Measurements from ENCODE around the gene EMC1.
"Not testable (repeated sequence)": the region's sequence is repeated elsewhere in the genome, so short reads cannot be mapped to it uniquely, and the experiment has no call there.

The EMC1 gene

DNA sequence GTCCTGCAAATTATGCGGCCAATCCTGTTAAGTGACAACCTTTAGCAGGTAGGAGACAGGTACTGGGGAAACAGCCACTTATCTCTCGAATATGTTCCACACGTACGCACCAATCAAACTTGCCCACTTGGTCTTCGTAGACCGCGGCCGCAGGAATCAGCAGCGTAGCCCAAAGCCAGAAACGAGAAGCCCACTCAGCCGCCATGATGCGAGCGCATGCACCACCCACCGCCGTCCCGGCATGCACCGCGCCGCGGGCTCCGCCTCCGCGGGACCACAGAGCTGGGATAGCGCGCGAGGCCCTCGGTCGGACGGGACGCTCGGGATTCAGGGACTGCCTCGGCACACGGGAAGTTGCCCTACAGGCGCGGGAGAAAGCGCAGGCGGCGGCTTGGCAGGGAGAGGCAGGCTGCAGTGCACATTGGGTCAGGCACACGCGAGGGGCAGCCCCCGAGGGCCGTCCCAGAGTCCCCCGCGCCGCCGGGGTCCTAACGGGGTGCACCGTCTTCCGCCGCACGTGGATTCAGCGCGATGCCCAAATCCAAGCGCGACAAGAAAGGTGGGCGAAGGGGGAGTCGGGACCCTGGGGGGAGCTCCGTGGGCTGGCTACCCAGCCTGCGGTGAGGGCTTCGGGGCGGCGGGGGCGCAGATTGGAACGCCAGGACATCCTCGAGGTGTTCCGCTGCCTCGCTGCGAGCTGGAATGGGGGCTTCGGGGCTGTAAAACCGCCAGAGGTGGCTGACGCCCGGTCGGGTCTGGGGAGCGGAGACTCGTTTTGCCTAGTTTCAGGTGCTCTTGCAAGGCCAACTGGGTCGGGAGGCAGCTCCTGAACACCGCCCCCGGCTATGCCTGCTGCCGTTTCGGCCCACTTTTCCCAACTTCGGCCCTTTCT, at the start of gene EMC1, which contains the start of gene MRTO4:
Gene EMC1 (minus strand): TSS at position 220 of the 892 bp plus-strand sequence. CDS start 15 bp downstream, at position 205.
Gene MRTO4 (plus strand): TSS at position 501 of the 892 bp plus-strand sequence. CDS start 31 bp downstream, at position 532.
- DNase-seq = peak; percentile 78

DNA sequence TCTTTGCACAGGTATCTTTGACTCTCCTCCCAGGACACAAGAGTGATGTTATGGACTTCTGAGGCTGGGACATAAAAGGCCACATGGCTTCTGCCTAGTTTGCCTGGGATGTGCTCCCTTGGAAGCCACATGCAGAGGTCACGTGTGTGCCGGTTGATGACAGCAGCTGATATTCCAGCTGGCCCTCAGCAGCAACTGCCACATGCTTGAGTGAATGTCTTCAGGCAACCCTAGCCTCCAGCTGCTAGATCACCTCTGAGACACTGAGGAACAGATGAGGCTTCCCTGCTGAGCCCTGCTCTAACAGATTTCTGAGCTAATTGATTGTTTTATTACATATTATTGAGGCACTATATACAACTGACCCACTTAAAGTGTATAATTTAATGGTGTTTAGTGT, 48.9 kb upstream of the EMC1 start:
- no peak for DNase-seq

DNA sequence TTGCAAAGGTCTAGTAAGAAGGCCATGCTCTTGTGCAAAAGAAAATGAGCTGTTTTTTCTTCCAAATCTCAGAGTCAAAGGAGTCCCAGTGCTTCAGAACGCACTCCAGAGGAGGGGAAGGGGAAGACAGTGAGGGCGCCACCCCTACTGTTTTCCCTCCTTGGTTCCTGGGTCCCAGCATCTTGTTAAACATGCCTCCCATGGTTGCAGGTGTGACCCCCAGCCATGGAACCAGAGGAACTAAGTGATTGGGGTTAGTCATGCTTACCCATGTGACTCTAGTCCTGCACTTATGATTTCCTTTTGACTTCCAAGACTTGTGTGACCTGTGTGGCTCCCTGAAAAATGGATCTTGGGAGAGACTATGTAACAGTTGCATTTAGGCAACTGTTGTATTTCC, 43.3 kb upstream of the EMC1 start:
- no peak for DNase-seq

DNA sequence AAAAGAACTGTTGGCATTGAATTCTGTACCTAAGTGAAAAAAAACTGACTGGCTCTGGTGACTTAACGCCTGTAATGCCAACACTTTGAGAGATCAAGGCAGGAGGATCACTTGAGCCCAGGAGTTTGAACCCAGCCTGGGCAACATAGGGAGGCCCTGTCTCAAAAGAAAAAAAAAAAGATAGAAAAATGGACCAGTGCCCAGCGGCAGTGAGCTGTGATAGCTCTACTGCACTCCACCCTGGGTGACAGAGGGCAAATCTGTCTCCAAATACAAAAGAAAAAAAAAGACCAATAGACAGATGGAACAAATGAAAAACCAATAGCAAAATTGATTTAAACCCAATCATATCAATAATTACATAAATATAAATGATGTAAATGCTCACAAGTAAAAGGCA, 37.9 kb upstream of the EMC1 start:
- DNase-seq = no peak

DNA sequence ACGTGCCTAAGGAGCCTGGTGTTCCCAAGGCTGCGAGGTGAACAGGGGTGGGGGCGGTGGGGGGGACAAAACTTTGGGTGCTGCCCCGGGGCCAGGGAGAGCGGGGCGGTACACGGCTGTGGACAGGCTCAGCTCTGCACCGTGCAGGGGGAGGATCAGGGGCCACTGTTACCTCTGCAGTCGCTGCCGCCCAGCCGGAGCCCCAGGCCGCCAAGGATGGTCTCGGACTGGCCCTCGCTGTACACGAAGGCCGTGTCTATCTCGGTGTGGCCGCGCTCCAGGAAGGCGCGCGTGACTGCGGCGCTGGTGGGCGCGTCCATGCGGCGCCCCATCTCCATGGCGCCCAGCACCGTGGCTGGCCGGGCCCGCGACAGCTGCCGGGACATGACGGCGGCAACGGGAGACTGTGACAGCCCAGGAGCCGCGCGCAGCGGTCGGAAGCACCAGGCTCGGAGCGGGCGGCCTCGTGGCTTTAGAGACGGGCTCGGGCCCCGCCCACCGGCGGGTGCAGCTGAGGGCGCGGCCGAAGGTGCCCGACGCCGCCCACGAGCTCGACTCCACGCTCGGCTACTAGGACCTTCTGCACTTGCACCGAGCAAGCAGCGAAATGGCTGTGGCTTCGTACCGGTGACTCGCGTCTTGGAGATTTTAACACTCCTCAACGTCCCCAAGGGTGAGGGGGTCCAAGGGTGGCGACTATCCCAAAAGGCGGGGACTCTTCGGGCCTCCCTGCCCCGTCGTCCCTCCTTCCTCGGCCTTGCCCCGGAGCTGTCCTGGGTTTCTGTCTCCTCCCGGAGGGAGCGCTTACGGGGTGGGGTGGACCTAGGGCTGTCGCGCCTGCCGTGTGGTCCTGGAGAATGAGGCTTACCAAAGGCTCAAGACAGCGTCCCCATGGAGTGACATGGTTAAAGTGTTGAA, 37.3 kb upstream of the EMC1 start, which contains the start of gene AKR7A3:
Gene AKR7A3 (minus strand): TSS at position 447 of the 918 bp plus-strand sequence. CDS start 61 bp downstream, at position 386.
- not testable (repeated sequence) for DNase-seq

DNA sequence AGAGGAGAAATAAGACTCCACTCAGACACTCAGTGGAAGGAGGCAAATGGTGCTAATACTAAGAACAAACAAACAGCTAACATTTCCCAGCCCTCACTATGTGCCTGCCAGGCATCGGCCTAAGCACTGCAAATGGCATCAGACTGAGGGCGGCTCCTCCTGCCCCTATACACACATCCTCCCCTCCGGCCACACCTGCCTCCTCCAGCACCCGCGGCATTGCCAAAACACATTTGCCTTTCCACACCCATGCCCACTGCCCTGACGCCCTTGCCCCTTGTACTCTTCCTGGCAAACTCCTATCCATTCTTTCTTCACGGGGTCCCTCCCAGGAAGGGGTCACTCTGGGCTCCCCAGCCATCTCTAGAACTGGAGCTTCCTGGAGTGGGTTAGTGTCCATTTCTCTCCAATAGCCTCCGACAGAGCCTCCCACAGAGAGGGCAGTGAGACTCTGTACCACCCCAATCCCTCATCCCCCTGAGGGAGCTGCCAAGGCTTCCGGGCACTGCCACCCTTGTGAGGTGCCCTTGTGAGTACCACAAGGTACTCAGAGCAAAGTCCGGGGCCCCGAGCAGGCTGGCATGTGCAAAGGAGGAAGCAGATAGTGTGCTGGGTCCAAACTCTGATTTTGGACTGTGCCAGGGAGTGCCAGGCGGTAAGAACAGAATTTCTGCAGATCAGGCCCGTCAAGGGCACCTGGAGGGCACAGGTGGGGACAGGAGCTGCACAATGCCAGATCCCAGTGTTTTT, 36.3 kb upstream of the EMC1 start:
- no peak for DNase-seq

DNA sequence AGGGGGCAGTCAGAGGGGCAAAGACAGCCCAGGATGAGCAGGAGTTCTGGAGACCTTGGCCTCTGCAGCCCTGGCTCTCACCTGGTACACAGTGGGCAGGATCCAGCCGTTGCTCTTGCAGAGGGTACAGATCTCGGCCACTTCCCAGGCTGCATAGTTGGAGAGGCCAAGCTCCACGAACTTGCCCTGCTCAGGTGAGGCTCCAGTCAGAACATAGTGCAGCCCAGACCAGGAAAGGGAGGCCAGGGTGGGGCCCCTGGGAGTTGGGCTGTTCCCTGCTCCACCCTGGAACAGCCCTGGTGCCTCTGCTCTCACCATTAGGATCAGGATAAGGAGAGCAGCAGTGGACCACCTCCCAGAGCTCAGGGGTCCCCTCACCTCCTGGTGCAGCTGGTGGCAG, 34.5 kb upstream of the EMC1 start:
- DNase-seq = not testable (repeated sequence)

DNA sequence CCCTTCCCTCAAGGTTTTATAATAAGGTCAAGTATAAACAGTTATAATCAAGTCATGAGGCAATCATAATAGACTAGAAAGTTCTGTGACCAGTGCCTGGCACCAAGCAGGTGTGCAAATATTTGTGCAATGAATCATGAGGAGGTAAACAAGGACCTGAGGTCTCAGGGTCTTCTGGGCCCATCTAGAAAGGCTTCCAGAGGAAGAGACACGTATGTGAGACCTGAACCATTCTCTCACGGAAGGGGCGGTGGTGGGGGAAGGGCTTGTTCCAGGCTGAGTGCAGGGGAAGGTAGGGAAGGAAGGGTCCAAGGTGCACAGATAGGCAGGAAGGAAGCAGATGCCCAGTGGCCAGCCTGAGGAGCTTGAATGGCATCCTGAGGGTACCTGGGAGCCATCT, 34.0 kb upstream of the EMC1 start:
- not testable (repeated sequence) for DNase-seq

DNA sequence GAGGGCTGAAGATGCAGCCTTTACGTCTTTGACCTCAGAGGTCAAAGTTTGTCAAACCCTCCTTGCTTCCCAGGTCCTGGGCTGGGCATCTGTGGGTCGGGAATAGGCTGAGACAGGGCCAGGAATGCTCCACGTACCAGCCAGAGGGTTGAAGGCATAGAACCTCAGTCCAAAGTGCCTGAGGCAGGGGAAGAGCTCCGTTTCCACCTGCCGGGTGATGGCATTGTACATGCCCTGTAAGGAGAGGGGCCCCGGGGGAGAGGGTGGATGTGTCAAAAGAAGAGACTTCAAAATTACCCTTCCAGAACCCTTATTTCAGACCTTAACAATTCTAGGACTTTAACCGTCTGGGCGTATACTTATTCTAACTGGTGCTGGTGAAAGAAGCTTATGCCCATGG, 33.6 kb upstream of the EMC1 start:
- DNase-seq = no peak

DNA sequence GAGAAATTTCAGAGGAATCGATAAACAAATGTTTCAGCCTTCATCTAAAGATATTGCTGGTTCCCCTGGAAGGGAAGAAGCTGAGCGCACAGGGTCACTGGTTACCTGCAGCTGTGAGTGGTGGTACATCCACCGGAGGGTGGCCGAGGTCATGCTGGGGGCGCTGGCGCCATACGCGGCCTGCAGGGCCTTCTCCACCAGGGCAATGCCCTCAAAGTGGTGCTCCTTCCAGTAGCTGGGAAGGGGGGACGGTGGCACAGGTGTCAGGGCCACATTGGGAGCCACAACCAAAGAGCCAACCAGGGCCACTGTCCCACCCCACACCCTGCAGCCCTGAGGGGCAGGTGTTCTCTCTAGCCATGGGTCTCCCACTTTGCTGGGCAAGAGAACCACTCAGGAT, 32.6 kb upstream of the EMC1 start:
- DNase-seq = no peak

DNA sequence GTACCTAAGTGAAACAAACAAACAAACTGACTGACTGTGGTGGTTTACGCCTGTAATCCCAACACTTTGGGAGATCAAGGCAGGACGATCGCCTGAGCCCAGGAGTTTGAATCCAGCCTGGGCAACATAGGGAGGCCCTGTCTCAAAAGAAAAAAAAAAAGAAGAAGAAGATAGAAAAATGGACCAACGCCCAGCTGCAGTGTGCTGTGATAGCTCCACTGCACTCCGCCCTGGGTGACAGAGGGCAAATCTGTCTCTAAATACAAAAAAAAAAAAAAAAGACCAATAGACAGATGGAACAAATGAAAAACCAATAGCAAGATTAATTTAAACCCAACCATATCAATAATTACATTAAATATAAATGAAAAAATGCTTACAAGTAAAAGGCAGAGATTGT, 23.3 kb upstream of the EMC1 start:
- DNase-seq = no peak

DNA sequence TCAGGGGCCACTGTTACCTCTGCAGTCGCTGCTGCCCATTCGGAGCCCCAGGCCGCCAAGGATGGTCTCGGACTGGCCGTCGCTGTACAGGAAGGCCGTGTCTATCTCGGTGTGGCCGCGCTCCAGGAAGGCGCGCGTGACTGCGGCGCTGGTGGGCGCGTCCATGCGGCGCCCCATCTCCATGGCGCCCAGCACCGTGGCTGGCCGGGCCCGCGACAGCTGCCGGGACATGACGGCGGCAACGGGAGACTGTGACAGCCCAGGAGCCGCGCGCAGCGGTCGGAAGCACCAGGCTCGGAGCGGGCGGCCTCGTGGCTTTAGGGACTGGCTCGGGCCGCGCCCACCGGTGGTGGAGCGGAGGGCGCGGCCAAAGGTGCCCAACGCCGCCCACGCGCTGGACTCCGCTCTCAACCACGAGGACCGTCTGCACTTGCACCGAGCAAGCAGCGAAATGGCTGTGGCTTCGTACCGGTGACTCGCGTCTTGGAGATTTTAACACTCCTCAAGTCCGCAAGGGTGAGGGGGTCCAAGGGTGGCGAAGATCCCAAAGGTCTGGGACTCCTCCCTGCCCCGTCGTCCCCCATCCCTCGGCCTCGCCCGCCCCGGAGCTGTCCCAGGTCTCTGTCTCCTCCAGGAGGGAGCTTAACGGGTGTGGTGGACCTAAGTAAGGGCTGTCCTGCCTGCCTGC, 22.7 kb upstream of the EMC1 start:
- not testable (repeated sequence) for DNase-seq

DNA sequence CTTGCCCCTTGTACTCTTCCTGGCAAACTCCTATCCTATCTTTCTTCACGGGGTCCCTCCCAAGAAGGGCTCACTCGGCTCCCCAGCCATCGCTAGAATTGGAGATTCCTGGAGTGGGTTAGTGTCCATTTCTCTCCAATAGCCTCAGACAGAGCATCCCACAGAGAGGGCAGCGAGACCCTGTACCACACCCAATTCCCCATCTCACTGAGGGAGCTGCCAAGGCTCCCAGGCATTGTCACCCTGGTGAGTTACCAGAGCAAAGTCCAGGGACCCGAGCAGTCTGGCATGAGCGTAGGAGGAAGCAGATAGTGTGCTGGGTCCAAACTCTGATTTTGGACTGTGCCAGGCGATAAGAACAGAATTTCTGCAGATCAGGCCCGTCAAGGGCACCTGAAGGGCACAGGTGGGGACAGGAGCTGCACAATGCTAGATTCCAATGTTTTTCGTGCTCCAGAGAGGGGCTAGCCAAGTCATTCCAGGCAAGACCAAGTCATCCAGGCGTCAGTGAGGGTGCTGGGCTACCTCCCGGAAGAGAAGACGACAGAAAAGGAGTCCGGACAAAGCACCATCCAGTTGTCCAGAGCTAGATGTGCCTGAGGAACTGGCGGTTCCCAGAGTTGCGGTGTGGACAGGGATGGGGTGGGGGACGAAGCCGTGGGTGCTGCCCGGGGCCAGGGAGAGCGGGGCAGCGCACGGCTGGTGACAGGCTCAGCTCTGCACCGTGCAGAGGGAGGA, 22.0 kb upstream of the EMC1 start:
- no peak for DNase-seq

DNA sequence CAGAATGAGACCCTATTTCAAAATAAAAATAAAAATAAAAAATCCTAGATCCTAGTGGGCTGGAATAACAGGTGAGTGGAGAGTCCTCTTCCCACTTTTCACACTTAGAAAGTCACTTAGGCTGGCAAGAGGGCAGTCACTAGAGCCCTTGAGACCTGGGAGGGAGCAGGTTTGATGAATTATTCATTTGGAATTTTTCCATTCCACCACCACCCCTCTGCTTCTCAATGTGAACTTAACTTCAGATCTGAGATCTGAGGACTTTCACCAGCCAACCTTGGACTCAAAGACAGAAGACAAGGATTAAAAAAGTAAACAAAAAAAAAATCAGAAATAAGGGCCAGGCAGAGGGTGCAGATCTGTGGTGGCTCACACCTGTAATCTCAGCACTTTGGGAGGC, 20.7 kb upstream of the EMC1 start:
- DNase-seq = no peak

DNA sequence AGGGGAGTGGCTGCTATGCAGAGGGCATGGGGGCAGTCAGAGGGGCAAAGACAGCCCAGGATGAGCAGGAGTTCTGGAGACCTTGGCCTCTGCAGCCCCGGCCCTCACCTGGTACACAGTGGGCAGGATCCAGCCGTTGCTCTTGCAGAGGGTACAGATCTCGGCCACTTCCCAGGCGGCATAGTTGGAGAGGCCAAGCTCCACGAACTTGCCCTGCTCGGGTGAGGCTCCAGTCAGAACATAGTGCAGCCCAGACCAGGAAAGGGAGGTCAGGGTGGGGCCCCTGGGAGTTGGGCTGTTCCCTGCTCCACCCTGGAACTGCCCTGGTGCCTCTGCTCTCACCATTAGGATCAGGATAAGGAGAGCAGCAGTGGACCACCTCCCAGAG, 19.0 kb upstream of the EMC1 start:
- DNase-seq = not testable (repeated sequence)

DNA sequence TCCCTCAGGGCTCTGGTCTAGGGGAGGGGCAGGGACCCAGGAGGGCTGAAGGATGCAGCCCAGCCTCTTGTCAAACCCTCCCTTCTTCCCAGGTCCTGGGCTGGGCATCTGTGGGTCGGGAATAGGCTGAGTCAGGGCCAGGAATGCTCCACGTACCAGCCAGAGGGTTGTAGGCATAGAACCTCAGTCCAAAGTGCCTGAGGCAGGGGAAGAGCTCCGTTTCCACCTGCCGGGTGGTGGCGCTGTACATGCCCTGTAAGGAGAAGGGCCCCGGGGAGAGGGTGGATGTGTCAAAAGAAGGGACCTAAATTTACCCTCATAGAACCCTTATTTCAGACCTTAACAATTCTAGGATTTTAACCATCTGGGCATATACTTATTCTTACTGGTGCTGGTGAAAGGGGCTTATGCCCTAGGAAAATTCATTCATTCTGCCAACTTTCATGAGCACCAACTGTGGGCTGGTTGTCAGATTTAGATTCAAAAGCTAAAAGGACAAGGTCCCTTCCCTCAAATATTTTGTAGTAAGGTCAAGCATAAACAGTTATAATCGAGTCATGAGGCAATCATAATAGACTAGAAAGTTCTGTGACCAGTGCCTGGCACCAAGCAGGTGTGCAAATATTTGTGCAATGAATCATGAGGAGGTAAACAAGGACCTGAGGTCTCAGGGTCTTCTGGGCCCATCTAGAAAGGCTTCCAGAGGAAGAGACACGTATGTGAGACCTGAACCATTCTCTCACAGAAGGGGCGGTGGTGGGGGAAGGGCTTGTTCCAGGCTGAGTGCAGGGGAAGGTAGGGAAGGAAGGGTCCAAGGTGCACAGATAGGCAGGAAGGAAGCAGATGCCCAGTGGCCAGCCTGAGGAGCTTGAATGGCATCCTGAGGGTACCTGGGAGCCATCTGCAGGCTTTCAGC, 18.4 kb upstream of the EMC1 start:
- not testable (repeated sequence) for DNase-seq

DNA sequence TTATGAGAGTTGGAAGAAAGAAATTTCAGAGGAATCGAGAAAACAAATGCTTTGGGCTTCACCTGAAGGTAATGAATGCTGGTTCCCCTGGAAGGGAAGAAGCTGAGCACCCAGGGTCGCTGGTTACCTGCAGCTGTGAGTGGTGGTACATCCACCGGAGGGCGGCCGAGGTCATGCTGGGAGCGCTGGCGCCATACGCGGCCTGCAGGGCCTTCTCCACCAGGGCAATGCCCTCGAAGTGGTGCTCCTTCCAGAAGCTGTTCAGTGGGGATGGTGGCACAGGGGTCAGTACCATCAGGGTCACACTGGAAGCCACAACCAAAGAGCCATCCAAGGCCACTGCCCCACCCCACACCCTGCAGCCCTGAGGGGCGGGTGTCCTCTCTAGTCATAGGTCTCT, 17.1 kb upstream of the EMC1 start:
- DNase-seq = no peak

DNA sequence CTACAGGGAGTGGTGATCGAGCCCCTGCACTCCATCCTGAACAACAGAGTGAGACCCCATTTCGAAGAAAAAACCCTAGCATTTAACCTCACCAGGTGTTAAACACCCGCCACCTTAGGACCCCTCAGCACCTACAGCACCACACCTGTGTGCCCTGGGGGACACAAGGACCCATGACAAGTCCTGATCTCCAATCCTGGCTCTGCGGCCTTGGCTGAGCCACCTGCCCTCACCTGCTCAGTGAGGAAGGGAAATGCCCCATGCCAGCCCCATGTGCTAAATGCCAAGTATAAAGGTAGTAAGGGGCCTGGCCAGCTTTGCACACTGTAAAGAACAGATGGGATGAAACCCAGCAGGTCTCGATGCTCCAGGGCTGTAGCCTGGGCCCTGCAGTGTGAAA, 11.4 kb upstream of the EMC1 start:
- no peak for DNase-seq

DNA sequence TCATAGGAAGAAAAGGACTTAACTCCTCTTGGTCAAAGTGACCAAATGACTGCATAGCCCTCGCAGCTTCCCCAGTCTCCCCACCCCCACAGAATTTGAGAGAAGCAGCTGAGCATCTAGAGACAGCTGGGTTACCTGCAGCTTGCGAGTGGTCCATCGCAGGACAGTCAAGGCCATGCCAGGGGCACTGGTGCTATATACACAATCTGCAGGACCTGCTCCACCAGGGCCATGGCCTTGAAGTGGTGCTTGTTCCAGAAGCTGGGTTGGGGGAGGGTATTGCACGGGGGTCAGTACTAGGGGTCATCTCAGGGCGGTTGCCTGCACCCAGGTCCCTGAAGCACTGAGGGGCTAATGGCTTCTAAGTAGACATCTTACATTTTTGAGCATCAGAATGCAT, 10.7 kb upstream of the EMC1 start:
- DNase-seq = no peak
